Stimulated activated CD8-positive, alpha-beta memory T cell treated with anti-CD3 and anti-CD28 coated beads, Interleukin-15, amount 100 ng/mL, for 48 hours (primary cell): ENCODE results near the gene NINJ2.

Experiments
- DNase-seq, 2 donors: peaks; one replicate each; pipeline ENCODE4 v3.0.0-alpha.2; 2020; ENCODE audit warnings: low read depth in 2 of 2

NINJ2 gene

GRCh38 chr12:531951-532585 lies 131.2 kb downstream of the NINJ2 start:
- DNase-seq = no peak

GRCh38 chr12:530821-531220 lies 132.4 kb downstream of the NINJ2 start:
- DNase-seq = no peak

- no peak for DNase-seq
Observed at GRCh38 chr12:530308-530707, 132.9 kb downstream of the NINJ2 start.

- DNase-seq = no peak
Observed at GRCh38 chr12:527729-528128, 135.5 kb downstream of the NINJ2 start.

- DNase-seq = no peak
Observed at GRCh38 chr12:527241-527640, 136.0 kb downstream of the NINJ2 start.

GRCh38 chr12:526089-526488 lies 137.2 kb downstream of the NINJ2 start:
- DNase-seq = no peak

- DNase-seq = no peak
Observed at GRCh38 chr12:524167-524951, 138.9 kb downstream of the NINJ2 start.

- no peak for DNase-seq
Observed at GRCh38 chr12:522692-523378, 140.4 kb downstream of the NINJ2 start.

- DNase-seq = no peak
Observed at GRCh38 chr12:520119-520518, 143.1 kb downstream of the NINJ2 start.

- no peak for DNase-seq
Observed at GRCh38 chr12:517538-517937, 145.7 kb downstream of the NINJ2 start.
